DOHH2 (cell line): Measurements from ENCODE around the gene SLC29A1.

ENCODE experiments used
- H3F3A ChIP-seq: fragments of 200-600 bp; sonication (generic), shearing (Covaris generic); 2 replicates; pipeline ENCODE4 v1.6.0; 2016; ENCODE audit warnings: antibody characterized with exemption, mild to moderate bottlenecking; ENCODE audit not compliant: control insufficient read depth, insufficient read depth
- H3K27ac ChIP-seq: fragments of 200-600 bp; sonication (generic); 2 replicates; pipeline ENCODE4 v1.5.1; 2014; ENCODE audit warnings: low read depth, mild to moderate bottlenecking, low read length, moderate library complexity
- H3K27me3 ChIP-seq: fragments of 200-600 bp; sonication (generic); 2 replicates; pipeline ENCODE4 v1.6.1; 2014; ENCODE audit warnings: mild to moderate bottlenecking, low read length, mixed read lengths; ENCODE audit not compliant: control insufficient read depth
- H3K36me3 ChIP-seq: fragments of 200-600 bp; sonication (generic); 2 replicates; pipeline ENCODE4 v1.6.1; 2014; ENCODE audit warnings: mild to moderate bottlenecking, low read length, moderate library complexity, mixed read lengths; ENCODE audit not compliant: control insufficient read depth
- H3K4me1 ChIP-seq: fragments of 200-600 bp; sonication (generic); 2 replicates; pipeline ENCODE4 v1.6.1; 2014; ENCODE audit warnings: mild to moderate bottlenecking, low read length, mixed read lengths; ENCODE audit not compliant: control insufficient read depth
- H3K4me2 ChIP-seq: fragments of 200-600 bp; sonication (generic); 2 replicates; pipeline ENCODE4 v1.6.0; 2014; ENCODE audit warnings: mild to moderate bottlenecking, low read length, moderate library complexity
- H3K4me3 ChIP-seq: fragments of 200-600 bp; sonication (generic); 2 replicates; pipeline ENCODE4 v1.5.1; 2014; ENCODE audit warnings: mild to moderate bottlenecking, low read length, mixed read lengths
- H3K79me2 ChIP-seq: fragments of 200-600 bp; sonication (generic); 2 replicates; pipeline ENCODE4 v1.6.1; 2014; ENCODE audit warnings: mild to moderate bottlenecking, low read length, mixed read lengths; ENCODE audit not compliant: control insufficient read depth
- H3K9me2 ChIP-seq: fragments of 200-600 bp; sonication (generic); replicated peaks from 2 replicates; pipeline ENCODE4 v1.6.1; 2014; ENCODE audit warnings: mild to moderate bottlenecking, low read length, mixed read lengths; ENCODE audit not compliant: control insufficient read depth
- H3K9me3 ChIP-seq: fragments of 200-600 bp; sonication (generic); 2 replicates; pipeline ENCODE4 v1.6.1; 2014; ENCODE audit warnings: antibody characterized with exemption, low read length, mixed read lengths; ENCODE audit not compliant: control insufficient read depth, insufficient read depth
- H4K20me1 ChIP-seq: fragments of 200-600 bp; sonication (generic); 2 replicates; pipeline ENCODE4 v1.6.0; 2014; ENCODE audit warnings: low read depth, mild to moderate bottlenecking, antibody characterized with exemption, low read length, moderate library complexity; ENCODE audit not compliant: control insufficient read depth, insufficient read depth
- EZH2phosphoT487 ChIP-seq: fragments of 200-600 bp; sonication (generic); IDR thresholded peaks from 2 replicates; pipeline ENCODE4 v1.6.1; 2017; ENCODE audit warnings: borderline replicate concordance, mild to moderate bottlenecking, antibody characterized with exemption, low read length, moderate library complexity, mixed read lengths
- TF ChIP-seq, protein P1 (sequence below): fragments of 200-600 bp; sonication (generic); IDR thresholded peaks from one replicate; pipeline ENCODE4 v1.5.1; 2014; ENCODE audit warnings: antibody characterized with exemption, mild to moderate bottlenecking, low read depth, low read length; ENCODE audit not compliant: poor library complexity, severe bottlenecking

Gene SLC29A1

DNA sequence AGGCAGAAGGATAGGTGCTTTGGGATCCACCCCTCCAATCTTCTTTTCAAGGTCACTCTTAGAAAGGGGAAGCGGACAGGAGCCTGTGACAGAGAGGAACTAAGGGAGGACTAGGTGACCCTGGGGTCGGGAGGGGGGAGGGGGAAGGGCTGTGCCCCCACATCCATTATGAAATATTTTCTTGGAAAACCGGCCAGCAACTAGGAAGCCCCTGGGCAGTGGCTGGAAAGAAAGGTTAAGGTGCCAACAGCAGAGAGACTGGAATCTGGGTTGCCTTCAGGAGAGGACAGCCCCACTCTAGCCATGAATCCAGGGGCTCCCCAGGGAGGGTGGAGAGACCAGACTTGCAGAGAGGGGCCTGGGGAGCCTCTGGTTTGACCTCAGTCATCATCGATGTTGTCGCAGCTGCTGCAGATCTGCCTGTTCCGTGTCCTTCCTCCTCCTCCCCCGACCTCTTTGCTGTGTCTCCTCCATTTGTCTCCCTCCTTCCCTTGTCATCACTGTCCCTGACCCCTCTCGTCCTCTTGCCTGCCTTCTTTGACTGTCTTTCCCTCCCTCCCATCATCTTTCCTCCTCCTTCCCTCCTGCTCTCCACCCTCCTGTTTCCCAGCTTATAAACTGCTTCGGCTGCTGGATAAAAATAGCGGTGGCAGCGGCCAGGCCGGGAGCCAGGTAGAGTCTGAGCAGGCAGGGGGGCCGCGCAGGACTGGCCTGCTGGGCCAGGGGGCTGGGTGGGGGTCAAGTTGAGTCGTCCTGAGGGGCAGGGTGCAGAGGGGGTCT is 3.2 kb downstream of the SLC29A1 start:
- H3K27ac ChIP-seq = no peak overlapping the region
- H3K79me2 ChIP-seq = peaks cover 49% of the 10 kb centered on the region

DNA sequence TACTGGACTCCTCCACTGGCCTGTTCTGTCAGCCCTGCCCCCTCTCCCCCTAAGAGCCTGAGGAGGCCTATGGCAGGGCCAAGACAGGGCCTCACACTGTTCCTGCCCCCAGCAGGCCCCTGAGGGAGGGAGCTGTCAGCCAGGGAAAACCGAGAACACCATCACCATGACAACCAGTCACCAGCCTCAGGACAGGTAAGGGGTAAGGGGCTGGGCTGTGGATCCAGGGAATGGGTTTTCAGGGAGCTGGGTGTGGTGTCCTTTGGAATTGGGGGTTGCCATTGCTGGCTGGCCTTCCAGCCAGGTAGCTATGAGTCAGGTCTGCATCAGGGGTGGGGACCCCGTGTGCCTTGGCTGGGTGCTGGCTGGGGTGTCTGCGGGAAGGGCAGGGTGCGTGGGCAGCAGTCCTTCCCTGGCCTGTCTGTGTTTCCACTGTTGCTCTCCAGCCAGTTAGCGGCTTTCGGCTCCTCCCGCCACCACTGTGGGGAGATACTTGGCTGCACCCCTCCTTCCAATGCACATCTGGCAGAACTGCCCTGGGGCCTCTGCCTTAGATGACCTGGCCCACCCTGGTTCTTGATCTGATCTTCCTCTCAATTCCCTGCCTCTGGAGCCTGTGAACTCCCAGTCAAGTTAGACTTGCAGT is 3.9 kb downstream of the SLC29A1 start:
- Histone ChIP-seq H3F3A (no peaks in the 10 kb centered on the region), H3K36me3 (peaks cover 70% of the 10 kb centered on the region), H3K9me3 (no peaks in the 10 kb centered on the region), H3K4me3 (no peak overlapping the region), H3K27ac (no peak overlapping the region), H3K9me2 (no peaks in the 10 kb centered on the region), H3K4me1 (peaks cover 35% of the 10 kb centered on the region), H3K27me3 (no peaks in the 10 kb centered on the region), H3K4me2 (no peak overlapping the region), H3K79me2 (peaks cover 49% of the 10 kb centered on the region), H4K20me1 (peaks cover 12% of the 10 kb centered on the region; the same call in 1 of the 2 replicates)
- TF ChIP-seq, protein P1, sequence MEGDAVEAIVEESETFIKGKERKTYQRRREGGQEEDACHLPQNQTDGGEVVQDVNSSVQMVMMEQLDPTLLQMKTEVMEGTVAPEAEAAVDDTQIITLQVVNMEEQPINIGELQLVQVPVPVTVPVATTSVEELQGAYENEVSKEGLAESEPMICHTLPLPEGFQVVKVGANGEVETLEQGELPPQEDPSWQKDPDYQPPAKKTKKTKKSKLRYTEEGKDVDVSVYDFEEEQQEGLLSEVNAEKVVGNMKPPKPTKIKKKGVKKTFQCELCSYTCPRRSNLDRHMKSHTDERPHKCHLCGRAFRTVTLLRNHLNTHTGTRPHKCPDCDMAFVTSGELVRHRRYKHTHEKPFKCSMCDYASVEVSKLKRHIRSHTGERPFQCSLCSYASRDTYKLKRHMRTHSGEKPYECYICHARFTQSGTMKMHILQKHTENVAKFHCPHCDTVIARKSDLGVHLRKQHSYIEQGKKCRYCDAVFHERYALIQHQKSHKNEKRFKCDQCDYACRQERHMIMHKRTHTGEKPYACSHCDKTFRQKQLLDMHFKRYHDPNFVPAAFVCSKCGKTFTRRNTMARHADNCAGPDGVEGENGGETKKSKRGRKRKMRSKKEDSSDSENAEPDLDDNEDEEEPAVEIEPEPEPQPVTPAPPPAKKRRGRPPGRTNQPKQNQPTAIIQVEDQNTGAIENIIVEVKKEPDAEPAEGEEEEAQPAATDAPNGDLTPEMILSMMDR = no peak
- no peak for TF ChIP-seq EZH2phosphoT487

More for the DNA sequence above, 3.2 kb downstream of the SLC29A1 start:
- Histone ChIP-seq H4K20me1 (peaks cover 12% of the 10 kb centered on the region; the same call in 1 of the 2 replicates), H3K9me2 (no peaks in the 10 kb centered on the region), H3K4me1 (peaks cover 41% of the 10 kb centered on the region), H3K27me3 (no peaks in the 10 kb centered on the region), H3F3A (no peaks in the 10 kb centered on the region), H3K4me3 (peak overlapping the region; percentile 87; the same call in 1 of the 2 replicates), H3K9me3 (no peaks in the 10 kb centered on the region), H3K4me2 (peak overlapping the region; percentile 96), H3K36me3 (peaks cover 64% of the 10 kb centered on the region)
- TF ChIP-seq, protein P1 = no peak
- TF ChIP-seq EZH2phosphoT487 = no peak

DNA sequence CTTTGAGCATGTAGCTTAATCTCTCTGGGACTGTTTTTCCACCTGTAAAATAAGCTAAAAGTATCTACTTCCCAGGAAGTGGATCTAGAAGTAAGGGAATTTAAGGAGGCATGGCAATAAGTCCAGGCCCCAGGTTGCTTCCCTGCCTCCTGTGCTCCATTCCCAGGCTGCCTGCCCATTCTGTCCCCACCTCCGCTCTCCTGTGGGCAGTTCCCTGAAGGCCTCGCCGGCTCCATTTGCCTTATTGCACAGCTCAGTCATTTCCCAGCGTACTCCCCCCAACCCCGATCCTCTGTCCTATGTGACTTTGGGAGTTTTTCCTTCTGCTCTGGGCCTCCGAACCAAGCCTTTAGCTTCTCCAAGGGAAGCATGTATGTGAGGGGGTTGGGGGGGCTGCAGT is 4.6 kb downstream of the SLC29A1 start:
- Histone ChIP-seq H3K27me3 (no peaks in the 10 kb centered on the region), H3K9me2 (no peaks in the 10 kb centered on the region)
- no peak for TF ChIP-seq EZH2phosphoT487
- TF ChIP-seq, protein P1 = no peak

More for the DNA sequence above, 4.6 kb downstream of the SLC29A1 start:
- Histone ChIP-seq H3K27ac (no peak overlapping the region), H3K4me2 (no peak overlapping the region), H3K4me1 (peaks cover 27% of the 10 kb centered on the region), H3F3A (no peaks in the 10 kb centered on the region), H3K36me3 (peaks cover 77% of the 10 kb centered on the region), H4K20me1 (peaks cover 12% of the 10 kb centered on the region; the same call in 1 of the 2 replicates), H3K79me2 (peaks cover 49% of the 10 kb centered on the region), H3K9me3 (no peaks in the 10 kb centered on the region), H3K4me3 (no peak overlapping the region)
